NB4 (cell line): Measurements from ENCODE around the gene CPED1.

Source experiments
- DNase-seq: peaks from one replicate; pipeline ENCODE4 v3.0.0; 2010; ENCODE audit warnings: low read depth
- H3K4me3 ChIP-seq: one replicate; pipeline ENCODE4 v1.5.1; 2011; ENCODE audit warnings: mild to moderate bottlenecking, low read depth, low read length, moderate library complexity
- MYC ChIP-seq: IDR thresholded peaks from 2 replicates; pipeline ENCODE4 v1.6.1; 2011; ENCODE audit warnings: low read depth, low read length
- POLR2A ChIP-seq: IDR thresholded peaks from 2 replicates; pipeline ENCODE4 v1.6.1; 2011; ENCODE audit warnings: mild to moderate bottlenecking; ENCODE audit not compliant: insufficient read length; ENCODE audit errors: extremely low read depth
- TF ChIP-seq, protein P1 (sequence below): IDR thresholded peaks from 2 replicates; pipeline ENCODE4 v1.6.1; 2011; ENCODE audit warnings: low read depth, low read length
- TF ChIP-seq, protein P2 (sequence below): IDR thresholded peaks from one replicate; pipeline ENCODE4 v1.5.1; 2012; ENCODE audit warnings: low read depth, low read length

CPED1 gene

DNA sequence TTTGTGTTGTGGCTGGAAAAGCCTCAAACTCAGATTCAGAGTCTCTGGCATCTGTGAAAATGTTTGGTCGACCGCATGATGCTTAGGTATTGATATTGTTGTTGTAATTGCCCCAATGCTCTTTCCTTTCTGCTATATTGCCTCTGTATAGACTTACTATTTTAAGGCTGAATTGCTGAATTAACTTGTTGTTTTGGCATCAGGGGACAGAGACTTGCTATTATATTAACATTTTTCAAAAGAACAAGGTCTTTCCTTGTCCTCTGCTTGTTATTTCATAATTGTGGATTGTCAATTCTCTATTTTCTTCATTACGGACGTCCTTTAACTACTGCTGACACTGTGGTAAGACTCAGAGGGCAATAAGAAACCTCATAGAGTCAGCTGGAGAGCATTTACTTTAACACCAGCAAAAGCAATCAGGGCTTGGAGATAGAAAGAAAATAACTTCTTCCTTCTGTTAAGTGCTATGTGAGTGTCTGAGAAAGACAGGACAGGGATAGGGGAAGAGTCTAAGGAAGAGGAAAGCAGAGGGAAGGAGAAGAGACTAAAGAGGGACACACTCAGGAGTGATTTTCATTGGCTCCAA, 17.6 kb downstream of the CPED1 start:
- no peak overlapping the region for H3K4me3 ChIP-seq
- TF ChIP-seq POLR2A (no peak), MYC (no peak)
- TF ChIP-seq, protein P1, sequence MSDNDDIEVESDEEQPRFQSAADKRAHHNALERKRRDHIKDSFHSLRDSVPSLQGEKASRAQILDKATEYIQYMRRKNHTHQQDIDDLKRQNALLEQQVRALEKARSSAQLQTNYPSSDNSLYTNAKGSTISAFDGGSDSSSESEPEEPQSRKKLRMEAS, result no peak
- TF ChIP-seq, protein P2, sequence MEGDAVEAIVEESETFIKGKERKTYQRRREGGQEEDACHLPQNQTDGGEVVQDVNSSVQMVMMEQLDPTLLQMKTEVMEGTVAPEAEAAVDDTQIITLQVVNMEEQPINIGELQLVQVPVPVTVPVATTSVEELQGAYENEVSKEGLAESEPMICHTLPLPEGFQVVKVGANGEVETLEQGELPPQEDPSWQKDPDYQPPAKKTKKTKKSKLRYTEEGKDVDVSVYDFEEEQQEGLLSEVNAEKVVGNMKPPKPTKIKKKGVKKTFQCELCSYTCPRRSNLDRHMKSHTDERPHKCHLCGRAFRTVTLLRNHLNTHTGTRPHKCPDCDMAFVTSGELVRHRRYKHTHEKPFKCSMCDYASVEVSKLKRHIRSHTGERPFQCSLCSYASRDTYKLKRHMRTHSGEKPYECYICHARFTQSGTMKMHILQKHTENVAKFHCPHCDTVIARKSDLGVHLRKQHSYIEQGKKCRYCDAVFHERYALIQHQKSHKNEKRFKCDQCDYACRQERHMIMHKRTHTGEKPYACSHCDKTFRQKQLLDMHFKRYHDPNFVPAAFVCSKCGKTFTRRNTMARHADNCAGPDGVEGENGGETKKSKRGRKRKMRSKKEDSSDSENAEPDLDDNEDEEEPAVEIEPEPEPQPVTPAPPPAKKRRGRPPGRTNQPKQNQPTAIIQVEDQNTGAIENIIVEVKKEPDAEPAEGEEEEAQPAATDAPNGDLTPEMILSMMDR, result no peak
- DNase-seq, result no peak

DNA sequence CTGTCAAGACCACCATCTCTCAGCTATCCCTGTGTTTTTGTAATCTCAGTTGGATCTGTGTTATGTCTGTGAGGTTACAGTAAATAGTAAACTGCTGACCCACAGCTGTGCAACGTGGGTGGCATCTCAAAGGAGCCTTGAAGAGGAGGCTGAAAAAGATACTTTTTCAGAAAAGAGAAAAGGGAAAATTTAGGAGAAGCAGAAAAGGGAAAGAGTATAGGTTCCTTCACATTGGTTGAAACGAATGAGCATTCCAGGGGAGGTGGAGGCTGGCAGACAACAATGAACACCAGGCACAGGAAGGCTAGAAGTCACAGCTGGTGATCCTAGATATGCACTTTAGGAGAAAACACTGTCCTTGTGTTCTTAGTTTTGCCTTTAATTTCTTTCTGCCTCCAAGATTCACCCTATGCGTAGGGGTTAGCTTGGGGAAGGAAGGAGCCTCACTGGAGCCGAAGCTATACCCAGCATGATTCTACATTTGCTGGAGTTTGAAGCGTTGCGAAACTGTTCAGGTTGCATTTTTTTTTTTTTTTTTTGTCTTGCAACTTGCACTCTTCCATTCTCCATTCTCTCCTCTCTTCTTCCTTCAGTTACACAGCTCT, 18.3 kb downstream of the CPED1 start:
- DNase-seq, result peak; percentile 48
- no peak overlapping the region for H3K4me3 ChIP-seq
- TF ChIP-seq, protein P2, result no peak

DNA sequence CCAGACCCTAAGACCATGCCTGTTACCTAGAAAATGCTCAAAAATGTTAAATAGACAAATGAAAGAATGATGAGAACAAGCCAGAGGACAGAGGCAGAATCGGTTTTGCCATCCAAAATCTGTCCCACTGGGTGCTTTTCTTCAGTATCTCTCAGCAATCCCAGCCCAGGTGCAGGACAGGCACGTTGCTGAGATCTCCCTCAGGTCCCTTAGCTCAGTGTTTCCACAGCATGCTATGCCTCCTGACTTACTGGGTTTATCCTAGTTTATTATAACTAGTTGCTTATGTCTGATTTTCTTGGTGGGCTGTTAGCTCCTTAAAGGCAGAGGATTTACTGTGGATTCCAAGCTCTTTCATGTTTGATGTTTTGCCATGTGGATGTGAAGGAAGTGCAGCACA, 20.3 kb downstream of the CPED1 start:
- H3K4me3 ChIP-seq, result no peak overlapping the region
- TF ChIP-seq, protein P1, result no peak
- TF ChIP-seq MYC, result no peak
- no peak for DNase-seq

DNA sequence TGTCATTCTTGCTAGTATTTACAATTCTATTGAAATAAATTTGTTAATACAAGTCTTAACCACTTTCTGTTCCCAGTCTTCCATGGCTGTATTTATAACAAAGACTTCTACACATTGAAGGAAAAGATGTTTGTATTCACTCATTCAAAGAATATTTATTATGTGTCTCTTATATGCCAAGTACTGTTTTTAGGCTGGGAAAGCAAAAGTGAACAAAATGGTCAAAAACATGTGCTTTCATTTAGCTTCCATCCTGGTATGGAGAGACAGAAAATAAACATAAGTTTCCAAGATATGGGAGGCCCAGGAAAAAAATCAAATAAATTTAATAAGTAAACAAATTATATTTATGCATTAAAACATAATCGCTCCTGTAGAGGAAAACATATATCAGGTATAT, 22.9 kb downstream of the CPED1 start:
- DNase-seq, result no peak
- TF ChIP-seq, protein P2, result no peak
- TF ChIP-seq POLR2A (no peak), MYC (no peak)
- TF ChIP-seq, protein P1, result no peak
- H3K4me3 ChIP-seq, result no peak overlapping the region

DNA sequence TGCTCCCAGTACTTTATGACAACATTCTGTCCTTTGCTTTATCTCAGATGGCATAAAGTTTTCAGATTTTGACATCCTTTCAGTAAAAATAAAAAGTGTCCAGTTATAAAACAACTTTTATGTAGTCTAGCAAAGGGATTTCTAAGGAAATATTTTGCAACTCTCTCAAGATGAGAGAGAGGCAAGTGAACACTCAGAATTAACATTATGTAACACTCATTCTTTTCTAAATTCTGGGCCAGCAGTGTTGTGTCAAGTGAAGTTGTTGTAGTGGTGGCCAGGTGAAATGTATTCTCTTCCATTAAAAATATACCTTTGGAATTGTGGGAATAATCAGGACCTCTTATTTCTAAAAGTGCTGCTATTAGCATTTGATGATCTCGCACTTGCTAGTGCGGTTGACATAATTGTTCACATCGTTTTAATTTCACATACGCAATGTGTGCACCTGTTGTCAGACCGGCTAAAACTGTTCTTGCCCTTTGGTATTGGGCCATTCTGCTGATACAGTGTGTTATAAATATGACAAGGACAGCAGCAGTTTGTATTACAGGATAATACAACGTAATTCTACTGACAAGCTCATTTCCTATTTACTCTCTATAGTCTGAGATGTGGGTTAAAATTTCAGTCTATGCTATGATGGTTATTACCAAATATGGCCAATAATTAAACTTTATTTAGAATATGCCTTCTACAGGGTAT, 23.8 kb downstream of the CPED1 start:
- DNase-seq, result no peak
- H3K4me3 ChIP-seq, result no peak overlapping the region
- TF ChIP-seq, protein P1, result no peak
- TF ChIP-seq, protein P2, result no peak
- TF ChIP-seq MYC (no peak), POLR2A (no peak)

DNA sequence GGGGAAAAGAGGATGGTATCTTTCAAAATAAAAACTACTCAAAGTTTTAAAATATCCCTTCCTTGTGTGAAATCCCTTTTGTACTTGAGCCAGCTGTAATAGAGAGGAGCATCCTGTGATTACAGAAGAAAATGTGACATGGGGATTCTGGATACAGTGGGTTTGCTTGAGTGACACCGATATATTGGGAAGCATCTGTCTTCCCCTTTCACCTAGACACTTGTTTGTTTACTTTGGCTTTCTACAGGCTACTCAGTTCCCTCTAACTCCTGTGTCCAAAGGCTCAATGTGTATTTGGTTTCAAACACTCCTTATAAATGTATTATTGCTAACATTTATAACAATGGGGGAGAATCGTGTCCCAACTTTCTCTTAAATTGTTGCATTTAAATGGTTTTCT, 24.4 kb downstream of the CPED1 start:
- TF ChIP-seq, protein P2, result no peak
- no peak for TF ChIP-seq MYC
- TF ChIP-seq, protein P1, result no peak
- TF ChIP-seq POLR2A, result no peak
- no peak for DNase-seq
- H3K4me3 ChIP-seq, result no peak overlapping the region
